Stomach (tissue), 4 donors: Measurements from ENCODE around the gene ADPRHL1.

Experiments
- POLR2A ChIP-seq, 4 donors: fragments of 450-650 bp; IDR thresholded peaks; one replicate each; pipeline ENCODE4 v1.6.1; 2016; ENCODE audit warnings: antibody characterized with exemption in 4 of 4, control low read depth in 2 of 4, mild to moderate bottlenecking in 1 of 4, moderate library complexity in 1 of 4
- POLR2AphosphoS5 ChIP-seq, 3 donors: sonication (generic); formaldehyde crosslinking; IDR thresholded peaks; one replicate each; pipeline ENCODE4 v1.6.1; 2016; ENCODE audit warnings: antibody characterized with exemption in 3 of 3
- TF ChIP-seq, protein P1 (sequence below), 7 experiments: fragments of 450-650 bp in 4 of 7; fragments of 200-600 bp in 3 of 7; sonication (generic) in 3 of 7; IDR thresholded peaks; one replicate each; pipeline ENCODE4 v1.5.1; 2016 to 2019; ENCODE audit warnings: antibody characterized with exemption in 7 of 7, control low read depth in 2 of 7, mild to moderate bottlenecking in 1 of 7

DNA sequence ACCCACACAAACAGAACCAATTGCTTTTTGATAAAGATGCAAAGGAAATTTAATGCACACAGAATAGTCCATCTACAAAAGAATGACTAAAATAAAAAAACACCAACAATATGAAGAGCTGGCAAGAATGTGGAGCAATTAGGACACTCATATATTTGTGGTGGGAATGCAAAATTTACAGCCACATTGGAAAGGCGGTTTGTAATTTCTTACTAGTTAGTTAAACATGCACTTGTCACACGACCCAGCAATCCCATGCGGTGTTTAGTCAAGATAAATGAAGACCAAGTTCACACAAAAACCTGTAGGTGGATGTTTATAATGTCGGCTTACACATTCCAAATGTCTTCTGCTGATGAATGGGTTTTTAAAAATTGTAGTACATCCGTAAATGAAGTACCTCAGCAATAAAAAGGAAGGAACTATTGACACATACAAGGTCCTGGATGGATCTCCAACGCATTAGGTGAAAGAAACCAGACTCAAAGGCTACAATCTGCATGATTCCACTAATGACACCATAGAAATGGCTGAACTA is 94.6 kb downstream of the ADPRHL1 start:
- TF ChIP-seq, protein P1, sequence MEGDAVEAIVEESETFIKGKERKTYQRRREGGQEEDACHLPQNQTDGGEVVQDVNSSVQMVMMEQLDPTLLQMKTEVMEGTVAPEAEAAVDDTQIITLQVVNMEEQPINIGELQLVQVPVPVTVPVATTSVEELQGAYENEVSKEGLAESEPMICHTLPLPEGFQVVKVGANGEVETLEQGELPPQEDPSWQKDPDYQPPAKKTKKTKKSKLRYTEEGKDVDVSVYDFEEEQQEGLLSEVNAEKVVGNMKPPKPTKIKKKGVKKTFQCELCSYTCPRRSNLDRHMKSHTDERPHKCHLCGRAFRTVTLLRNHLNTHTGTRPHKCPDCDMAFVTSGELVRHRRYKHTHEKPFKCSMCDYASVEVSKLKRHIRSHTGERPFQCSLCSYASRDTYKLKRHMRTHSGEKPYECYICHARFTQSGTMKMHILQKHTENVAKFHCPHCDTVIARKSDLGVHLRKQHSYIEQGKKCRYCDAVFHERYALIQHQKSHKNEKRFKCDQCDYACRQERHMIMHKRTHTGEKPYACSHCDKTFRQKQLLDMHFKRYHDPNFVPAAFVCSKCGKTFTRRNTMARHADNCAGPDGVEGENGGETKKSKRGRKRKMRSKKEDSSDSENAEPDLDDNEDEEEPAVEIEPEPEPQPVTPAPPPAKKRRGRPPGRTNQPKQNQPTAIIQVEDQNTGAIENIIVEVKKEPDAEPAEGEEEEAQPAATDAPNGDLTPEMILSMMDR (IDR thresholded peaks at IDR 0.05) = no peak
- no peak for TF ChIP-seq POLR2AphosphoS5 (IDR thresholded peaks at IDR 0.05)
- TF ChIP-seq POLR2A (IDR thresholded peaks at IDR 0.05) = no peak
